AG04449 (cell line): ENCODE data around the gene MPHOSPH8.

Experiments
- CTCF ChIA-PET: fragments of 350-600 bp; formaldehyde crosslinking; extraction: SDS; loops from one replicate; lab custom pipeline; 2021; ENCODE audit warnings: antibody characterized with exemption; lab: Yijun Ruan, JAX
- POLR2A ChIA-PET: fragments of 400-600, 350-600 bp; formaldehyde crosslinking; extraction: SDS; loops from one replicate; lab custom pipeline; 2020; ENCODE audit warnings: antibody characterized with exemption, inconsistent platforms; lab: Yijun Ruan, JAX
- DNase-seq: peaks from one replicate; pipeline ENCODE4 v3.0.0-alpha.2; 2010; ENCODE audit warnings: low read depth, low spot score
- H3K4me3 ChIP-seq: 2 replicates; pipeline ENCODE4 v1.5.1; 2011; ENCODE audit warnings: low read depth, mild to moderate bottlenecking, control low read depth, low read length
- CTCF ChIP-seq: IDR thresholded peaks from one replicate; pipeline ENCODE4 v1.5.1; 2011; ENCODE audit warnings: mild to moderate bottlenecking, moderate library complexity, low read length, control low read depth, inconsistent platforms; ENCODE audit not compliant: insufficient read depth; ENCODE audit errors: missing control alignments

The MPHOSPH8 gene

GRCh38 chr13:19633479-19634255, at the start of gene MPHOSPH8:
Gene MPHOSPH8 (plus strand): TSS chr13:19633659. CDS start chr13:19633749, 90 bp downstream.
- POLR2A ChIA-PET, result no interaction called here
- TF ChIP-seq CTCF, result no peak
- DNase-seq, result peak; percentile 67
- H3K4me3 ChIP-seq, result peak within 1 kb of the TSS; percentile 81
- CTCF ChIA-PET, result interaction anchor here (0.9 to 1.2 kb wide), 2 partner anchors 256 to 309 kb away, joined by 3 to 5 read pairs; no protein-coding TSS in a partner anchor

- peak overlapping the region; percentile 15 for H3K4me3 ChIP-seq
- DNase-seq, result no peak
- POLR2A ChIA-PET, result no interaction called here
- no peak for TF ChIP-seq CTCF
- CTCF ChIA-PET, result interaction anchor here (0.9 to 1.7 kb wide), 5 partner anchors 10 to 51 kb away, joined by 3 to 4 read pairs (median 3); no protein-coding TSS in a partner anchor
Observed at GRCh38 chr13:19586904-19587634, 46.4 kb upstream of the MPHOSPH8 start.

GRCh38 chr13:19587635-19588300, 45.7 kb upstream of the MPHOSPH8 start:
- DNase-seq, result peak; percentile 16
- peak; percentile 18 for TF ChIP-seq CTCF
- ChIA-PET CTCF (interaction anchor here (0.9 to 1.7 kb wide), 6 partner anchors 8 to 51 kb away, joined by 3 to 4 read pairs (median 3); no protein-coding TSS in a partner anchor), POLR2A (no interaction called here)
- no peak overlapping the region for H3K4me3 ChIP-seq

GRCh38 chr13:19589312-19589711, 44.1 kb upstream of the MPHOSPH8 start:
- POLR2A ChIA-PET, result no interaction called here
- no peak for TF ChIP-seq CTCF
- H3K4me3 ChIP-seq, result no peak overlapping the region
- DNase-seq, result no peak
- CTCF ChIA-PET, result interaction anchor here (0.9 kb wide), 1 partner anchor 299 kb away, joined by 3 read pairs; no protein-coding TSS in a partner anchor

- no peak for TF ChIP-seq CTCF
- CTCF ChIA-PET, result no interaction called here
- POLR2A ChIA-PET, result no interaction called here
- H3K4me3 ChIP-seq, result no peak overlapping the region
- DNase-seq, result no peak
Observed at GRCh38 chr13:19590423-19590822, 43.0 kb upstream of the MPHOSPH8 start.

GRCh38 chr13:19591864-19592263, 41.6 kb upstream of the MPHOSPH8 start:
- H3K4me3 ChIP-seq, result no peak overlapping the region
- ChIA-PET POLR2A (no interaction called here), CTCF (no interaction called here)
- no peak for TF ChIP-seq CTCF
- no peak for DNase-seq
